Measurements from ENCODE around the gene ODF2.

DNA sequence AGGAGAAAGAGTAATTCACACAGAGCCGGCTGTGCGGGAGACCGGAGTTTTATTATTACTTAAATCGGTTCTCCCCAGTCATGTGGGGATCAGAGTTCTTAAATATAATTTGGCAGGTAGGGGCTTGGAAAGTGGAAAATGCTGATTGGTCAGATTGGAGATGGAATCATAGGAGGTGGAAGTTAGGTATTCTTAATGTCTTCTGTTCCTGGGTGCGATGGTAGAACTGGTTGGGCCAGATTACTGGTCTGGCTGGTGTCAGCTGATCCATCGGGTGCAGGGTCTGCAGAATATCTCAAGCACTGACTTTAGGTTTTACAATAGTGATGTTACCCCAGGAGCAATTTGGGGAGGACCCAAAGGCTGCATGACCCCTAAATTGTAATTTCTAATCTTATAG lies 39.8 kb upstream of the ODF2 start:
- TF ChIP-seq, protein P1, sequence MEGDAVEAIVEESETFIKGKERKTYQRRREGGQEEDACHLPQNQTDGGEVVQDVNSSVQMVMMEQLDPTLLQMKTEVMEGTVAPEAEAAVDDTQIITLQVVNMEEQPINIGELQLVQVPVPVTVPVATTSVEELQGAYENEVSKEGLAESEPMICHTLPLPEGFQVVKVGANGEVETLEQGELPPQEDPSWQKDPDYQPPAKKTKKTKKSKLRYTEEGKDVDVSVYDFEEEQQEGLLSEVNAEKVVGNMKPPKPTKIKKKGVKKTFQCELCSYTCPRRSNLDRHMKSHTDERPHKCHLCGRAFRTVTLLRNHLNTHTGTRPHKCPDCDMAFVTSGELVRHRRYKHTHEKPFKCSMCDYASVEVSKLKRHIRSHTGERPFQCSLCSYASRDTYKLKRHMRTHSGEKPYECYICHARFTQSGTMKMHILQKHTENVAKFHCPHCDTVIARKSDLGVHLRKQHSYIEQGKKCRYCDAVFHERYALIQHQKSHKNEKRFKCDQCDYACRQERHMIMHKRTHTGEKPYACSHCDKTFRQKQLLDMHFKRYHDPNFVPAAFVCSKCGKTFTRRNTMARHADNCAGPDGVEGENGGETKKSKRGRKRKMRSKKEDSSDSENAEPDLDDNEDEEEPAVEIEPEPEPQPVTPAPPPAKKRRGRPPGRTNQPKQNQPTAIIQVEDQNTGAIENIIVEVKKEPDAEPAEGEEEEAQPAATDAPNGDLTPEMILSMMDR (IDR thresholded peaks at IDR 0.05; ENCODE audit: low read length) = no peak
- no peak for TF ChIP-seq EZH2 (IDR thresholded peaks at IDR 0.05; ENCODE audit: borderline replicate concordance, low read length)

Data from OCI-LY1 (cell line).